Left ventricle myocardium superior (tissue), 1 donor: Measurements from ENCODE around the gene FAM9B. TPM values are rescaled to one million over a fixed set of nuclear protein-coding genes. Genes with fewer than 3 reads are reported as not detected.

Experiments used
- ATAC-seq: fragments of 200-7000 bp; cut with Tn5 transposase; one replicate; pipeline ENCODE4 v1.9.1; 2020; ENCODE audit warnings: mild to moderate bottlenecking, moderate library complexity
- DNase-seq: peaks from one replicate; pipeline ENCODE4 v3.0.0-alpha.2; 2020
- intact Hi-C: fragments of 100-400 bp; cut with micrococcal nuclease; formaldehyde crosslinking; loops from one replicate; pipeline ENCODE4 v1.11.0; 2022
- total RNA-seq: library from RNA; stranded (reverse); fragmentation: NEBNext Ultra II Directional; extraction: Animal tissue kit (Norgen Biotek cat#: 25700); gene quantifications from one replicate; pipeline ENCODE4 v1.2.1, GENCODE V29; 2021
- donor health status: DM: no; HTN: yes; CAD: no; lungs with severe emphysema.

FAM9B gene
- total RNA-seq, 1 donor from 2014 or later: not detected

- no peak for ATAC-seq
- intact Hi-C loops: no loop called here
- DNase-seq: no peak
Measured at GRCh38 chrX:8987672-8988250, 46.2 kb downstream of the FAM9B start.

GRCh38 chrX:8984231-8984630 is 49.7 kb downstream of the FAM9B start:
- ATAC-seq (no peak), DNase-seq (no peak)
- intact Hi-C loops: no loop called here

- DNase-seq (no peak), ATAC-seq (no peak)
- intact Hi-C loops: no loop called here
Measured at GRCh38 chrX:8981723-8982122, 52.2 kb downstream of the FAM9B start.

GRCh38 chrX:8980756-8981155 is 53.2 kb downstream of the FAM9B start:
- ATAC-seq (no peak), DNase-seq (no peak)
- intact Hi-C loops: no loop called here

Other genes starting within 250 kb of the FAM9B start
- not detected for gene FAM9A, start 232.7 kb downstream of the FAM9B start, total RNA-seq